HG03039 (cell line): Measurements from ENCODE around the gene UBXN10.

Experiments used
- ATAC-seq: cut with Tn5 transposase; IDR thresholded peaks from one replicate; pipeline ENCODE4 v1.9.1; 2021; ENCODE audit warnings: mild to moderate bottlenecking, moderate library complexity; ENCODE audit not compliant: unreplicated experiment

The UBXN10 gene

GRCh38 chr1:20185834-20186782, at the start of gene UBXN10, which contains the start of gene PLA2G2C:
Gene UBXN10 (plus strand): TSS chr1:20186096. CDS start chr1:20190562, 4,466 bp downstream.
Gene PLA2G2C (minus strand): TSS chr1:20186518. CDS start chr1:20177363, 9,155 bp downstream.
- no peak for ATAC-seq

- ATAC-seq: no peak
Measured at GRCh38 chr1:20136249-20136648, 49.6 kb upstream of the UBXN10 start.

- no peak for ATAC-seq
Measured at GRCh38 chr1:20137055-20137454, 48.8 kb upstream of the UBXN10 start.

DNA sequence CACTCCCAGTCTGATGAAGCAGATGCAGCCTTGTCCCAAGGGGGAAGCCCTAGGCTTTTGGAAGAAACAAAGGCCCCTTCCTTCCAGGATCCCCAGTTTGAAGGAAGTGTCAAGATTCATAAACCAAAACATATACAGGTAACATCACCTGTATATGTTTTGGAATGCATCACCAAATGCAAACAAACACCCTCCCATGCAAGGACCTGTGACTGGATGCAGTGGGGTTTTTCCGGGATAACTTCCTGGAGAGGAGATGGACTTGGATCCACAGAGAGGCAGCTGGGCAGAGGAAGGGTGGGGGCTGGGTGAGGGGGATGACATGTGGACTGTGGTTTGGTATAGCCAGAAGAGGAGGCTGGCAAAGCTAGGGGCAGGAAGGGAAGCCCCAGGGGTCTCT, 48.3 kb upstream of the UBXN10 start:
- no peak for ATAC-seq

DNA sequence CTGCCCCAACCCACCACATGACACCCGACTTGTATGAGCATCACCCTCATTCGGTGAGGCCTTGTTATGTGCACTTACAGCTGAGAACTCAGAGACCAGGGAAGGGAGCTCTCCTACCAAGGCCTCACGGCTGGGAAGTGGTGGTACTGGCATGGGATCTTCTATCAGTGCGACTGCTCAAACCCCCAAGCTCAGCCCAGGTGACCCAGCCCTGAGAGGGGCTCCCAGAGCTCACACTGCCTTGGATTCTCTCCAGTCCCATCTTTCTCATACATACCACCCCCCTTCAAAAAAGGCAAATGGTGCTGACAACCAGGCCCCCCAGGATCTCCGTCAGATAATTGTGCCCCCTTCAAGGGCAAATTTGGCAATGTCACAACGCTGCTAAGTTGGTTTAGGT, 47.5 kb upstream of the UBXN10 start:
- ATAC-seq: no peak

DNA sequence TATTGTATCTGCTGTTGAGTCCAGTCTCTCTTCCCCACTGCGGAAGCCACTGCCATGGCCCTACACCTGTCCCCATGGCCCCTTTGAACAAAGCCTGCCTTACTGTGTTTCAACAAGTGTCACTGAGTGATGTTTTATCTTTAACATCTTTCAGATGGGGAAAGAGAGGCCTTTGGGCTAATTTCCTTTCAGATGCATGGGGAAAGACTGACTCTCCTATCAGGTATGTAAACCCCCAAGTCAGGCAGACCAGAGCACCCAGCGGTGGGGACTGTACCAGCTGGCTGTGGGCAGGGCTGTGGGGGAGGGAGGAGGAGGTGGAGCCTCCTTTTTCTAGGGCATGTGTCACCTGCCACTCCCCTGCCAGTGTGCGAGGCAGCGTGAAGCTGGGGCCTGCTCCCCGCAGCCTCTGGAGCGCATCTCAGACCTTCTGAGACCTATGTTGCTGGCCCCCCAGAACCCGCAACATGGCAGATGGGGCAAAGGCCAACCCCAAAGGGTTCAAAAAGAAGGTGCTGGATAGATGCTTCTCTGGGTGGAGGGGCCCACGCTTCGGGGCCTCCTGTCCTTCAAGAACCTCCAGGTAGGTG, 46.8 kb upstream of the UBXN10 start, which contains the start of gene PLA2G2F:
TSS of gene PLA2G2F (plus strand) at position 363 of the 590 bp plus-strand sequence. CDS start at position 468, 105 bp downstream.
- no peak for ATAC-seq

DNA sequence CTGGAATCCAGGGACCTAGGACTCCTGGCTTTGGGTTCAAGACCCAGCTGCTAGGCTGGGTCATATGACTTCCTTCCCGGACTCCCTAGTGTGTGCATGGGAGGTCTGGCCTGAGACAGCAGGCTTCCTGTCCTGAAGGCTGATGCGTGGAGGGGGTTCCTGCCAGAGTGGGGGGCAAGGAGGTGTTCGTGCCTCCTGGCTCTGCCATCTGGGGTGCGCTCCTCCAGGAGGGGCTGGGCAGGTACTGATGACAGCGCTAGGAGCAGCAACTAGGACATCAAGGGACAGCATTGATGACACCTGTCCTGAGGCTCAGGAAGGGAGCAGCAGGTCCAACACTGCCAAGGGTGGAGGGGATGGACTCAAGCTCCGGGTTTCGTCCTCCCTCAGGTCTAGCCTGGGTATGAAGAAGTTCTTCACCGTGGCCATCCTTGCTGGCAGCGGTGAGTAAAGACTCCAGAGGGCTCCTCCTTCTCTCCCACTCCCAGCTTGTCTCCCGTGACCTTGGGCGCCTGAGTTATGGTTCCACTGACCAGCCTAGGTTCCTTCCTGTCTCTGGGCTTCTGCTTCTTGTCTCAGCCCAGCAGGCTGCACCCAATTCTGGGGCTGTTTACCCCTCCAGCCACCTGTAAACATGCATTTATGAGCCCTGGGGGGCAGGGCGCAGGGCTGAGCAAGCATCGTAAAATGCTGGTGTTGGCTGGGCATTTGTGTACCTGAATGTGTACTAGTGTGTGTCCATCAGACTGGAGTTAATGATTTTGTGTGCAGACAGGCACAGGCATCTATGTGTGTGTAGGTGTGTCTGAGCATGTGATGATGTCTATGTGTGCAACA, 45.9 kb upstream of the UBXN10 start:
- ATAC-seq: no peak

DNA sequence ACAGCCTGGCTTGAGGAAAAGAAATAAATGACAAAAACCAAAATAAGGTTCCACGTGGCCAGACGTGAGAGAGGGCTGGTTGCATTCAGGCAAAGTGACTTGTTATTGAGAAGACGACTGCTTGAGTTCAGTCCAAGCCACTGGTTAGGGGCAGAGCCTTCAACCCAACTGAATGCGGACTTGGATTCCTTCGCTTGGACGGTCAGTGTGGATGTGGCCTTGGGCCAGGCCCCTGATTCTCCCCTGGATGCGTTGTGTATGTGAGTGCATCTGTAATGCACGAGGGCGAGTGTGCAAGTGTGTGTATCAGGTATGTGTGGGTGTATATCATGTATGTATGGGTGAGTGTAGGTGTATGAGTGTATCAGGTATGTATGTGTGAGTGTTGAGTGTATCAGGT, 44.9 kb upstream of the UBXN10 start:
- no peak for ATAC-seq

DNA sequence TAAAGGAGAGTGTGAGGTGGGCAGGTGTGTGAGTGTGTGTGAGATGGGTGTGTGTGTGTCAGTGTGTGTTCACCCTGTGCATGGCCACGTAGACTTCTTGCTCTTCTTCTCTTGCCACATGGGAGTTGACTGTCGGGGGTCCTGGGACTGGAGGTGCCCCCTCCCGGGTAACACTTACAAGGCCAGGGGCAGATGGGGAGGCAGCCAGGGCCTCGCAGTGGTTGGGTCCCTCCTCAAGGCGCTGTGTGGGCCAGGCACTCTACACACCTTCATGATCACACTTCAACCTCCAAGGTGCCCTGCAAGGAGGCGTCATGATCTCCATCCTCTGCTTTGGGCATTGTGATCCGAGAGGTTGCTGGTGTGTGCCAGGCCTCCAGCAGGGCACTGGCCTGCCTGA, 44.4 kb upstream of the UBXN10 start:
- ATAC-seq: no peak

- ATAC-seq: no peak
Measured at GRCh38 chr1:20142001-20142710, 43.7 kb upstream of the UBXN10 start.

- ATAC-seq: no peak
Measured at GRCh38 chr1:20143318-20143717, 42.6 kb upstream of the UBXN10 start.

GRCh38 chr1:20143734-20144565, 41.9 kb upstream of the UBXN10 start:
- no peak for ATAC-seq

- ATAC-seq: no peak
Measured at GRCh38 chr1:20147846-20148570, 37.9 kb upstream of the UBXN10 start.

GRCh38 chr1:20148571-20149500, 37.1 kb upstream of the UBXN10 start:
- no peak for ATAC-seq

DNA sequence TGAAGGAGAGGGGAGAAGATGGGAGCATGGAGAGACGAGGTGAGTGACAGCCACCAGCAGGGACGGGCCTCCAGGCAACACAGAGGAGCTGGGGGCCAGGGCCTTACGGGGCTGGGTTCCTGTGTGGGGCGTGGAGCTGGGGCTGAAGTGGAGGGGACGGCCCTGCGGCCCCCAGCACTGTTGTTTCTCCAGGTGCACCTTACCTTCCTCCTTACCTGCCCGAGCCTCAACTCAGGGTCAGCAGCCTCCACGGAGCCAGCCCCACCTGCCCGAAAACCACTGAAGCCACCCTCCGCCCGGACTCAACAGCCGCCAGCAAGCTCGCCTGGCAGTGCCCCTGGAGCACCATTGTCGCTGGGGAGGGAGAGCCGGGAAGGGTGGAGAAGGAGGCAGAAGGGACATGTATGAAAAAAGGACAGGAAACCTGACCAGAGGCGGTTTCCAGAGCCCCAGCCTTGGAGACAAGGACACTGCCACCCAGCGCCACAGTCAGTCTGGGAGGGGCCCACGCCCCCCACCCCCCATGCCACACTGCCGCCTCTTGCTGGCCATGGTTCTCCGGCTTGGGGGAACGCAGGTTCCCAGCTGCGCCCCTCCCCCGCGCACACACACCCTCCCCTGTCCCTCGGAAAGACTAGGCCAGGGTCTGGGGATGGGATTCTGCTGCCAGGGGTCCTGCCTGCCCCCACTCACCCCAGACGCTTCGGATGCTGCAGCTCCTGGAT, 36.1 kb upstream of the UBXN10 start:
- no peak for ATAC-seq

- ATAC-seq: no peak
Measured at GRCh38 chr1:20150326-20150705, 35.6 kb upstream of the UBXN10 start.

- no peak for ATAC-seq
Measured at GRCh38 chr1:20150969-20151368, 34.9 kb upstream of the UBXN10 start.
